ENCODE results near the gene RAD18. TPM values are rescaled to one million over a fixed set of nuclear protein-coding genes. Genes with fewer than 3 reads are reported as not detected.

Gene RAD18
- total RNA-seq, 6 donors from 2014 or later: 2.6 to 16.2 (median 7.7) TPM

DNA sequence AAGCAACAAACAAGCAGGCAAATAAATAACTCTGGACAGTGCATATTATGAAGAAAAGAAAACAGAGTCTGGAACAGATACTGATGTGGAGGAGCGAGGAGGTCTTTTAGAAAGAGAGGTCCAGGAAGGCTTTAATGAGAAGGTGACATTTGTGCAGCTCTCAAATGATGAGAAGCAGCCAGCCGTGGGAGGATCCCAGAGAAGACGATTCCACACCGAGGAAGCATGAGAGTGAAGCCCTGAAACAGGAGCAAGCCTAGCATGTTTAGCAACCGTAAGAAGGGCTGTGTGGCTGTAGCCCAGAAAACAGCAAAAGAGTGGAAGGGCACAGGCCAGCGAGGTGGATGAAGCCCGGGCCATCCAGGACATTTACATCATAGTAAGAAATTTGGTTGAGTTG lies 93.1 kb downstream of the RAD18 start:
- Histone ChIP-seq H3K4me3 (no peak overlapping the region), H3K27ac (no peak overlapping the region), H3K36me3 (no peaks in the 10 kb centered on the region), H3K4me1 (no peaks in the 10 kb centered on the region), H3K27me3 (no peaks in the 10 kb centered on the region), H3K9me3 (no peaks in the 10 kb centered on the region)
- WGBS, 2 donors: 93 to 96% methylated on average over 7 of the region's 7 CpGs
- DNase-seq: no peak
- TF ChIP-seq EP300 (IDR thresholded peaks at IDR 0.05) (no peak), POLR2A (IDR thresholded peaks at IDR 0.05) (no peak), POLR2AphosphoS5 (IDR thresholded peaks at IDR 0.05) (no peak)
- TF ChIP-seq, protein P1, sequence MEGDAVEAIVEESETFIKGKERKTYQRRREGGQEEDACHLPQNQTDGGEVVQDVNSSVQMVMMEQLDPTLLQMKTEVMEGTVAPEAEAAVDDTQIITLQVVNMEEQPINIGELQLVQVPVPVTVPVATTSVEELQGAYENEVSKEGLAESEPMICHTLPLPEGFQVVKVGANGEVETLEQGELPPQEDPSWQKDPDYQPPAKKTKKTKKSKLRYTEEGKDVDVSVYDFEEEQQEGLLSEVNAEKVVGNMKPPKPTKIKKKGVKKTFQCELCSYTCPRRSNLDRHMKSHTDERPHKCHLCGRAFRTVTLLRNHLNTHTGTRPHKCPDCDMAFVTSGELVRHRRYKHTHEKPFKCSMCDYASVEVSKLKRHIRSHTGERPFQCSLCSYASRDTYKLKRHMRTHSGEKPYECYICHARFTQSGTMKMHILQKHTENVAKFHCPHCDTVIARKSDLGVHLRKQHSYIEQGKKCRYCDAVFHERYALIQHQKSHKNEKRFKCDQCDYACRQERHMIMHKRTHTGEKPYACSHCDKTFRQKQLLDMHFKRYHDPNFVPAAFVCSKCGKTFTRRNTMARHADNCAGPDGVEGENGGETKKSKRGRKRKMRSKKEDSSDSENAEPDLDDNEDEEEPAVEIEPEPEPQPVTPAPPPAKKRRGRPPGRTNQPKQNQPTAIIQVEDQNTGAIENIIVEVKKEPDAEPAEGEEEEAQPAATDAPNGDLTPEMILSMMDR (IDR thresholded peaks at IDR 0.05): no peak
- no peak for ATAC-seq (ENCODE audit: low FRiP score in 2 of 2)

DNA sequence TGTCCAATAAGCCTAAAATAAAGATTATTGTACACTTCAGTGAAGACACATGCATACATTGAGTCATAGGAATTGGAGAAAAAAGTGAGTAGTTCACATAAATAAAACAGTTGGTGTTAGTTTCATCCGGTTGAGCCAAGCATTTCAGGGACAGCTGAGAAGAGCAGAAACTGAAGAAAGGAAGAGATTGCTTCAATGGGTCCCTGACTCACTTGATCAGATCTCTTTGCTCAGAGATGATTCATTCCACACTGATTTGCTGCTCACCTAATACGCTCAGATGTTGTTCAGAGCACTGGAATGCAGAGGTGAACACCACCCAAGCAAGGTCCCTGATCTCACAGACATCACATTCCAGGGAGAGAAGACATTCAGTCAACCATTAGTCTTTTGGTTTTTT lies 93.7 kb downstream of the RAD18 start:
- H3K36me3 ChIP-seq: no peaks in the 10 kb centered on the region
- H3K4me3 ChIP-seq: no peak overlapping the region
- H3K27ac ChIP-seq: no peak overlapping the region
- no peak for ATAC-seq (ENCODE audit: low FRiP score in 2 of 2)
- DNase-seq: no peak
- H3K27me3 ChIP-seq: no peaks in the 10 kb centered on the region
- TF ChIP-seq EP300 (IDR thresholded peaks at IDR 0.05) (no peak), POLR2A (IDR thresholded peaks at IDR 0.05) (no peak), POLR2AphosphoS5 (IDR thresholded peaks at IDR 0.05) (no peak)
- TF ChIP-seq, protein P1 (IDR thresholded peaks at IDR 0.05): no peak
- WGBS, 2 donors: 83 to 89% methylated on average over 2 of the region's 2 CpGs
- H3K9me3 ChIP-seq: no peaks in the 10 kb centered on the region
- no peaks in the 10 kb centered on the region for H3K4me1 ChIP-seq

DNA sequence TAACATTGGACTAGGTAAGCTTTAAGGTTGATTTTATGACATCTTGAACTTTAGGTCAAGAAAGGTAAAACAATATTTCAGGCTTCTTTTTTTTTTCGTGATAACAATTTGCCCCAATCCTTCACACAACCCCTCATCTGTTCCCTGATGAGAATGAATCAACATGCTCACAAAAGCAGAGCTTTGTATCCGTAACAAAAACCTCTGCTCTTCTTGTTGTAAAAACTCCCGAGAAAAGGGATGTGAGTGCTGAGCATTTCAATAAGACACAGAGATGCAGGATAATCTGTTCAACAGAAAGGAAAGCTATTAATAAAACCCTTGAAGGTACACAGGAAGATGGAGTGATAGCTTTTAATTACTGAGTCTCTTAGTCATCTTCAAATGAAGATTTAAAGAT lies 94.3 kb downstream of the RAD18 start:
- TF ChIP-seq POLR2A (IDR thresholded peaks at IDR 0.05) (no peak), EP300 (IDR thresholded peaks at IDR 0.05) (no peak), POLR2AphosphoS5 (IDR thresholded peaks at IDR 0.05) (no peak)
- H3K27me3 ChIP-seq: no peaks in the 10 kb centered on the region
- WGBS, 2 donors: 81 to 96% methylated on average over 3 of the region's 3 CpGs
- H3K27ac ChIP-seq: no peak overlapping the region
- no peaks in the 10 kb centered on the region for H3K9me3 ChIP-seq
- H3K36me3 ChIP-seq: no peaks in the 10 kb centered on the region
- no peak overlapping the region for H3K4me3 ChIP-seq
- no peak for DNase-seq
- H3K4me1 ChIP-seq: no peaks in the 10 kb centered on the region
- no peak for ATAC-seq (ENCODE audit: low FRiP score in 2 of 2)

DNA sequence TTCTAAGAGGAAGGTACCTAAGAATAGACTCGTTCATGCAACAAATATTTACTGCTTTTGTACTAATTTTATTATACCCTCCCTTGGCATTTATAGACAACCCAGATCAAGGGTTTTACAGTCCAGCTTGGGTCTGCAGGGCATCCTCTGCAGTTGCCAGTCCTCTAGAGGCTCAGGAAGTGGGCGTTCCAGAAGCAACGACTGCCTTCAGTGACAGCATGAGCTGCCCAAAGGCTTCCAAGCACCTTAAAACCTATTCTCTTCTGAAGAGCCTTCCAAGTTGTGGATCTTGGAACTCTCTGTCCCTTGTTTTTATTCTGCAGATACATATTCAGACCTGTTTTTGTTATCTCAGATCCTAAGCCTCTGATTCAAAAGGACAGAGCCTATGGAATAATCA lies 95.6 kb downstream of the RAD18 start:
- 71 to 79% methylated on average over 3 of the region's 3 CpGs for WGBS, 2 donors
- TF ChIP-seq POLR2A (IDR thresholded peaks at IDR 0.05) (no peak), EP300 (IDR thresholded peaks at IDR 0.05) (no peak), POLR2AphosphoS5 (IDR thresholded peaks at IDR 0.05) (no peak)
- TF ChIP-seq, protein P1 (IDR thresholded peaks at IDR 0.05): no peak
- Histone ChIP-seq H3K36me3 (no peaks in the 10 kb centered on the region), H3K4me1 (no peaks in the 10 kb centered on the region), H3K27me3 (no peaks in the 10 kb centered on the region), H3K4me3 (no peak overlapping the region), H3K9me3 (no peaks in the 10 kb centered on the region), H3K27ac (no peak overlapping the region)
- DNase-seq (no peak), ATAC-seq (ENCODE audit: low FRiP score in 2 of 2) (no peak)

DNA sequence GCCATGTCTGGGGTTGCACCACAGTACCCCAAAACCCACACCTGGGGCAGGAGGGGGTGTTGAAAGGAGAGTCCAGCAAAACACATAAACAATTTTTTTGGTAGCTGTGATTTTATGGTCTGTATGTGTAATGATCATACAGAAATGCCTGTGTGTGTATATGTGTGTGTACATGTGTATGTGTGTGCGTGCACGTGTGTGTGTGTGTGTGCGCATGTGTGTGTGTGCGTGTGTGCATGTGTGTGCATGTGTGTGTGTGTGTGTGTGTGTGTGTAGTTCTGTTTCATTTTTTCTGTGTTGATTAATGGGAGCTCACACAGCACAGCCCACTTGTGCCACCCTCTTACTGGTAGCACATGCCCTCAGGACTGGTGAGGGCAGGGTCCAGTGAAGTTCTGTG lies 97.6 kb downstream of the RAD18 start:
- Histone ChIP-seq H3K27ac (no peak overlapping the region), H3K4me1 (no peaks in the 10 kb centered on the region), H3K9me3 (no peaks in the 10 kb centered on the region), H3K4me3 (no peak overlapping the region), H3K27me3 (no peaks in the 10 kb centered on the region), H3K36me3 (no peaks in the 10 kb centered on the region)
- DNase-seq (no peak), ATAC-seq (ENCODE audit: low FRiP score in 2 of 2) (no peak)
- WGBS, 2 donors: 81 to 95% methylated on average over 4 of the region's 4 CpGs
- TF ChIP-seq POLR2AphosphoS5 (IDR thresholded peaks at IDR 0.05): no peak
- TF ChIP-seq, protein P1 (IDR thresholded peaks at IDR 0.05): no peak
- no peak for TF ChIP-seq EP300 (IDR thresholded peaks at IDR 0.05)
- TF ChIP-seq POLR2A (IDR thresholded peaks at IDR 0.05): no peak
